Activated naive CD8-positive, alpha-beta T cell treated with anti-CD3 and anti-CD28 coated beads, Interleukin-2, amount 50 U/mL, for 16 hours (primary cell): ENCODE data around the gene CPNE2.

Source experiments
- DNase-seq: peaks from one replicate; pipeline ENCODE4 v3.0.0-alpha.2; 2020; ENCODE audit warnings: low read depth, low spot score

Gene CPNE2

DNA sequence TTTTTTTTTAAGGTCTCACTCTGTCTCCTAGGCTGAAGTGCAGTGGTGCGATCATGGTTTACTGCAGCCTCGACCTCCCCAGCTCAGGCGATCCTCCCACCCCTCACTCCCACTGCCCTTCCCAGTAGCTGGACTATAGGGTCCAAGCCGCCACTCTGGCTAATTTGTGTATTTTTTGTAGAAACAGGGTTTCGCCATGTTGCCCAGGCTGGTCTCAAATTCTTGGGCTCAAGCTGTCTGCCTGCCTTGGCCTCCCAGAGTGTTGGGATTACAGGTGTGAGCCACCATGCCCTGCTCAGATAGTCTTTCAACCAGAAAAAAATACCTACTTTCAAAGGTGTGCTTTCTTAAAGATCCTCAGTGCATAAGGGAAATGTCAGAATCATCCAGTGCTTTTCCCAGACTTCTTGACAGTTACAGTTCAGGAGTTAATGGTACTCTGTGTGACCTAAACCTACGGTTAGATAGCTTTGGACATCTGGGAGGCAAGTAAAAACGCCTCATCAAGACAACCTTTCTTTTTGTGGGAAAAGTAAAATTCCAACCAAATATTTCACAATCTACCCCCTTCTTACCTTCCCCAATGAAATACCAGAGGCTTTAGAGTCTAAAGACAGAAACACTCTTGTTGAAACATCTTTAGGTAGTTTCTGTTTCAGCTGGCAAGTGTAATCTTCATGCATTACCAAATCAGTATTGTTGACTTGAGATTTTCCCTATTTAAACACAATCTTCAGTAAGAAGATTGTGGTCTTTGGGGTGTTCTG lies 100.5 kb downstream of the CPNE2 start:
- DNase-seq = no peak

GRCh38 chr16:57194512-57194911 lies 102.1 kb downstream of the CPNE2 start:
- DNase-seq = no peak

GRCh38 chr16:57196286-57196685 lies 103.9 kb downstream of the CPNE2 start:
- no peak for DNase-seq

GRCh38 chr16:57196753-57197152 lies 104.4 kb downstream of the CPNE2 start:
- no peak for DNase-seq
